Small intestine (tissue), 7 donors: Measurements from ENCODE around the gene RUVBL2. TPM values are rescaled to one million over a fixed set of nuclear protein-coding genes. Genes with fewer than 3 reads are reported as not detected.

Experiments used
- DNase-seq, 2 donors: peaks; one replicate each; pipeline versions ENCODE4 v3.0.0 to v3.0.0-alpha.2; 2013
- FAIRE-seq: peaks from 2 replicates; lab custom pipeline; 2012; peaks lifted over from hg19 to GRCh38; lab: Jason Lieb, UNC
- H3K27ac ChIP-seq, 3 donors: one replicate each; pipeline ENCODE4 v1.5.1; 2013; ENCODE audit warnings: low read length in 2 of 3, mild to moderate bottlenecking in 2 of 3, control low read depth in 1 of 3, inconsistent platforms in 1 of 3, low read depth in 1 of 3, moderate library complexity in 1 of 3
- H3K27me3 ChIP-seq, 3 donors: one replicate each; pipeline ENCODE4 v1.6.1; 2013; ENCODE audit warnings: low read length in 3 of 3, inconsistent platforms in 1 of 3; ENCODE audit not compliant: control insufficient read depth in 3 of 3, insufficient read depth in 3 of 3
- H3K36me3 ChIP-seq, 3 donors: one replicate each; pipeline ENCODE4 v1.6.1; 2013; ENCODE audit warnings: low read length in 3 of 3, inconsistent platforms in 1 of 3, low read depth in 1 of 3, mild to moderate bottlenecking in 1 of 3, moderate library complexity in 1 of 3; ENCODE audit not compliant: control insufficient read depth in 3 of 3, insufficient read depth in 2 of 3
- H3K4me1 ChIP-seq, 3 donors: one replicate each; pipeline ENCODE4 v1.6.1; 2013; ENCODE audit warnings: low read length in 2 of 3, inconsistent platforms in 1 of 3, low read depth in 1 of 3, mild to moderate bottlenecking in 1 of 3, moderate library complexity in 1 of 3; ENCODE audit not compliant: control insufficient read depth in 3 of 3, insufficient read depth in 2 of 3
- H3K4me3 ChIP-seq, 3 donors: one replicate each; pipeline ENCODE4 v1.5.1; 2013; ENCODE audit warnings: low read length in 3 of 3, control low read depth in 1 of 3, inconsistent platforms in 1 of 3, low read depth in 1 of 3, mild to moderate bottlenecking in 1 of 3, moderate library complexity in 1 of 3
- H3K9me3 ChIP-seq, 2 donors: one replicate each; pipeline ENCODE4 v1.6.1; 2013; ENCODE audit warnings: low read depth in 1 of 2, low read length in 1 of 2; ENCODE audit not compliant: control insufficient read depth in 2 of 2, insufficient read depth in 1 of 2
- WGBS, 3 donors: extraction: QIAGEN DNeasy Blood & Tissue Kit; methylation state at CpG; one replicate each; pipeline ENCODE4 v1.1.7; 2013; 5-methylcytosine and 5-hydroxymethylcytosine counted together
- polyA plus RNA-seq, 4 donors: library from polyadenylated mRNA; stranded (reverse) in 3 of 4; unstranded in 1 of 4; fragments of 200-250 nt in 3 of 4; fragments of 120-200 nt in 1 of 4; gene quantifications; one replicate each; pipeline versions ENCODE4 v1.2.1 to v1.2.3, GENCODE V29; 2013
- donor health status: healthy with polysubstance abuse.
- donor health status: control.
- donor health status: control.
- donor health status: Bipolar disorder and iron deficiency.
- donor health status: healthy.

Gene RUVBL2
- polyA plus RNA-seq, 4 donors, result 45.4 to 108 (median 57.3) TPM

DNA sequence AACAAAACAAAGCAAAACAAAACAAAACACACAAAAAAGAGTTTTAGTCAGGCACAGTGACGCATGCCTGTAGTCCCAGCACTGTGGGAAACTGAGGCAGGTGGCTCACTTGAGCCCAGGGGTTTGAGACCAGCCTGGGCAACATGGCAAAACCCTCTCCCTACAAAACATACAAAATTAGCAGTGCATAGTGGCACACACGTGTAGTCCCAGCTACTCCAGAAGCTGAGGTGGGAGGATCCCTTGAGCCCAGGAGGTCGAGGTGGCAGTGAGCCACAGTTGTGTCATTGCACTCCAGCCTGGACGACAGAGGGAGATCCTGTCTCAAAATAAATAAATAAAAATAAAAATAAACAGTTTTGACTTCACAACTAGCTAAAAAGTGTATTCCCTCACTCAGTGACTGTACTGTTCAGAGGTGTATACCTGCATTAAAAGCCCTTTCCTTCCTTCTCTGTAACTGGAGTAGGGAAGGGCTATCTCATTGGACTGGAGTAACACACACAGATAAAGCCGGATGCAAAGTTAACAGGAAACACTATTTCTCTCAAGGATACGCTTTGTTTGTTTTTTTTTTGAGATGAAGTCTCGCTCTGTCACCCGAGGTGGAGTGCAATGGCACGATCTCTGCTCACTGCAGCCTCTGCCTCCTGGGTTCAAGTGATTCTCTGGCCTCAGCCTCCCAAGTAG, 42.7 kb upstream of the RUVBL2 start:
- 36 to 39% (median 37%) methylated on average over 9 of the region's 9 CpGs for WGBS, 3 donors
- DNase-seq (peak in 1 of 2 donors; percentile 53), FAIRE-seq (no peak)
- H3K27me3 ChIP-seq, result no peaks in the 10 kb centered on the region
- no peak overlapping the region for H3K4me3 ChIP-seq
- peaks cover 0 to 20% (median 3%) of the 10 kb centered on the region in 3 donors for H3K4me1 ChIP-seq
- H3K27ac ChIP-seq, result peak overlapping the region in 1 of 3 donors; percentile 47
- H3K9me3 ChIP-seq, result peaks cover 0 to 17% of the 10 kb centered on the region in 2 donors
- H3K36me3 ChIP-seq, result peaks cover 0 to 8% (median 2%) of the 10 kb centered on the region in 3 donors

- no peak for DNase-seq
- H3K4me3 ChIP-seq, result no peak overlapping the region
- 77 to 86% (median 83%) methylated on average over 4 of the region's 4 CpGs for WGBS, 3 donors
- H3K27ac ChIP-seq, result no peak overlapping the region
- H3K4me1 ChIP-seq, result peaks cover 0 to 22% (median 7%) of the 10 kb centered on the region in 3 donors
- peaks cover 0 to 24% (median 2%) of the 10 kb centered on the region in 3 donors for H3K36me3 ChIP-seq
- no peaks in the 10 kb centered on the region for H3K27me3 ChIP-seq
- peaks cover 0 to 2% of the 10 kb centered on the region in 2 donors for H3K9me3 ChIP-seq
- no peak for FAIRE-seq
These were observed 40.5 kb upstream of the RUVBL2 start for GRCh38 chr19:48953141-48953540.

DNA sequence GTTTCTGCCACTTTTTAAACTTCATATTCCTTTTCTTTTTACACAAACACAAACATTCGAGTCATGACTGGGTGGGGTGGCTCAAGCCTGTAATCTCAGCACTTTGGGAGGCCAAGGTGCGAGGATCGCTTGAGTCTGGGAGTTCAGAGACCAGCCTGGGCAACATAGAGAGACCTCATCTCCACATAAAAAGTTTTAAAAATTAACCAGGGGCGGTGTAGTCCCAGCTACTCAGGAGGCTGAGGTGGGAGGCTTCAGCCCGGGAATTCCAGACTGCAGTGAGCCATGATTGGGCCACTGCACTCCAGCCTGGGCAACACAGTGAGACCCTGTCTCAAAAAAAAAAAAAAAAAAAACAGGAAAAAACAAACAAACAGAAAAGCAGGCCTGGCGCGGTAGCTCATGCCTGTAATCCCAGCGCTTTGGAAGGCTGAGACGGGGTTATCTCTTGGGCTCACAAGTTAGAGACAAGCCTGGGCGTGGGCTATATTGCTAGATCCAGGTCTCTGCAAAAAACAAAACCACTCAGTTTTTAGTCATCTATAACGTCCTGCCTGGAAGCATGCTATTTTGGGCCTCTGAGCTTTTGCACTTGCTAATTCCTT, 39.6 kb upstream of the RUVBL2 start:
- Histone ChIP-seq H3K9me3 (no peaks in the 10 kb centered on the region), H3K27ac (peak overlapping the region; percentile 37 to 69 (median 56)), H3K4me3 (peak overlapping the region in 2 of 3 donors; percentile 73 to 100), H3K4me1 (peaks cover 0 to 22% (median 7%) of the 10 kb centered on the region in 3 donors), H3K27me3 (no peaks in the 10 kb centered on the region), H3K36me3 (peaks cover 0 to 31% (median 2%) of the 10 kb centered on the region in 3 donors)
- 16 to 42% (median 37%) methylated on average over 11 of the region's 11 CpGs for WGBS, 3 donors
- DNase-seq (peak; percentile 51 to 64), FAIRE-seq (no peak)

DNA sequence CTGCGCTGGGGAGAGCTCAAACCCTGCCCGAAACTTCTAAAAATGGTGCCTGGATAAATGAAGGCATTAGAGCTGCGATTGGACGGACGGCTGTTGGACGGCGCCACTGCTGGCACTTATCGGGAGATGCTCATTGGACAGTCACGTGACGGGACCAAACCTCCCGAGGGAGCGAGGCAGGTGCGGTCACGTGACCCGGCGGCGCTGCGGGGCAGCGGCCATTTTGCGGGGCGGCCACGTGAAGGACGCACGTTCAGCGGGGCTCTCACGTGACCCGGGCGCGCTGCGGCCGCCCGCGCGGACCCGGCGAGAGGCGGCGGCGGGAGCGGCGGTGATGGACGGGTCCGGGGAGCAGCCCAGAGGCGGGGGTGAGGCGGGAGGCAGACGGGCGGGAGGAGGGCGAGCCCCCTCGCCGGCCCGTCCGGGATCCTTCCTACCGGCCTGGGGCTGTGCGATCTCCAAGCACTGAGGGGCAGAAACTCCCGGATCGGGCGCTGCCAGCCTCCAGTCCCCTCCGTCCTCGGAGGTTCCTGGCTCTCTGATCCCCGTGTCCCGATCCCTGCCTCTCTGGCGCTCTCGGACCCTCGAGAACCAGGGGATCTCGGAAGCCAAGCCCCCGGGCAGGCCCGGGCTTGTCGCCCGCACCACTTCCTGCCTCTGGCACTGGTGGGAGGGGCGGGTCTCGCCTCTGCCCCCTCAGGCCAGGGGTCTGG, 38.9 kb upstream of the RUVBL2 start, which contains the start of gene BAX:
BAX (plus strand) TSS at position 281 of the 713 bp plus-strand sequence; CDS start at position 335, 54 bp downstream.
- Histone ChIP-seq H3K27ac (peak within 1 kb of the TSS; percentile 56 to 86 (median 82)), H3K36me3 (peaks cover 0 to 33% (median 2%) of the 10 kb centered on the region in 3 donors), H3K4me3 (peak within 1 kb of the TSS; percentile 73 to 100 (median 73)), H3K4me1 (peaks cover 0 to 23% (median 7%) of the 10 kb centered on the region in 3 donors), H3K27me3 (no peaks in the 10 kb centered on the region), H3K9me3 (no peaks in the 10 kb centered on the region)
- peak; percentile 98 to 99 for DNase-seq
- WGBS, 3 donors, result 0% methylated on average over 40 to 71 of the region's 71 CpGs
- FAIRE-seq, result no peak

DNA sequence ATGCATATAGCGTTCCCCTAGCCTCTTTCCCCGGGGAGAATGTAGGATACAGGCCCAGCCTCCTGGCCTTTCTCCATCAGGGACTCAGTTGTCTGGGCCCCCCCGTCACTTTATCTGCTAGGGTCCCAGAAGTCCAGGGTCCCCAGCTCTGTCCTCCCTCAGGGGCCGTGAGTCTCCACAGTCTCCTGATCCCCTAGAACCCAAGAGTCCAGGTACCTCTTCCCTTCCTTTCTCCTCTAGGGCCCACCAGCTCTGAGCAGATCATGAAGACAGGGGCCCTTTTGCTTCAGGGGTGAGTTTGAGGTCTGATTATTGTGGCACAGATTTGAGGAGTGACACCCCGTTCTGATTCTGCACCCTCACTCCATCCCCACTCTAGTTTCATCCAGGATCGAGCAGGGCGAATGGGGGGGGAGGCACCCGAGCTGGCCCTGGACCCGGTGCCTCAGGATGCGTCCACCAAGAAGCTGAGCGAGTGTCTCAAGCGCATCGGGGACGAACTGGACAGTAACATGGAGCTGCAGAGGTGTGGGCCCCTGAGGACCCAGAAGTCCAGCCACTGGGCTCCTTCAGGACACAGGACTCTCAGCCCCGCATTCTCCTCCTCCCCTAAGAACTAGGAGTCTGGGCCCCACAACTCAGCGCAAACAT, 38.3 kb upstream of the RUVBL2 start:
- 34 to 54% (median 44%) methylated on average over 15 to 16 of the region's 16 CpGs for WGBS, 3 donors
- H3K9me3 ChIP-seq, result no peaks in the 10 kb centered on the region
- H3K4me1 ChIP-seq, result peaks cover 2 to 29% (median 7%) of the 10 kb centered on the region in 3 donors
- H3K4me3 ChIP-seq, result peak overlapping the region; percentile 73 to 100 (median 73)
- peaks cover 0 to 36% (median 2%) of the 10 kb centered on the region in 3 donors for H3K36me3 ChIP-seq
- FAIRE-seq (no peak), DNase-seq (no peak)
- peak overlapping the region; percentile 35 to 86 (median 82) for H3K27ac ChIP-seq
- no peaks in the 10 kb centered on the region for H3K27me3 ChIP-seq

GRCh38 chr19:48958006-48958405, 35.7 kb upstream of the RUVBL2 start:
- Histone ChIP-seq H3K4me1 (peaks cover 2 to 49% (median 9%) of the 10 kb centered on the region in 3 donors), H3K27ac (no peak overlapping the region), H3K36me3 (peaks cover 0 to 53% (median 2%) of the 10 kb centered on the region in 3 donors), H3K4me3 (no peak overlapping the region), H3K27me3 (no peaks in the 10 kb centered on the region), H3K9me3 (no peaks in the 10 kb centered on the region)
- WGBS, 3 donors, result 97 to 98% (median 97%) methylated on average over 8 of the region's 8 CpGs
- FAIRE-seq, result no peak
- DNase-seq, result no peak

DNA sequence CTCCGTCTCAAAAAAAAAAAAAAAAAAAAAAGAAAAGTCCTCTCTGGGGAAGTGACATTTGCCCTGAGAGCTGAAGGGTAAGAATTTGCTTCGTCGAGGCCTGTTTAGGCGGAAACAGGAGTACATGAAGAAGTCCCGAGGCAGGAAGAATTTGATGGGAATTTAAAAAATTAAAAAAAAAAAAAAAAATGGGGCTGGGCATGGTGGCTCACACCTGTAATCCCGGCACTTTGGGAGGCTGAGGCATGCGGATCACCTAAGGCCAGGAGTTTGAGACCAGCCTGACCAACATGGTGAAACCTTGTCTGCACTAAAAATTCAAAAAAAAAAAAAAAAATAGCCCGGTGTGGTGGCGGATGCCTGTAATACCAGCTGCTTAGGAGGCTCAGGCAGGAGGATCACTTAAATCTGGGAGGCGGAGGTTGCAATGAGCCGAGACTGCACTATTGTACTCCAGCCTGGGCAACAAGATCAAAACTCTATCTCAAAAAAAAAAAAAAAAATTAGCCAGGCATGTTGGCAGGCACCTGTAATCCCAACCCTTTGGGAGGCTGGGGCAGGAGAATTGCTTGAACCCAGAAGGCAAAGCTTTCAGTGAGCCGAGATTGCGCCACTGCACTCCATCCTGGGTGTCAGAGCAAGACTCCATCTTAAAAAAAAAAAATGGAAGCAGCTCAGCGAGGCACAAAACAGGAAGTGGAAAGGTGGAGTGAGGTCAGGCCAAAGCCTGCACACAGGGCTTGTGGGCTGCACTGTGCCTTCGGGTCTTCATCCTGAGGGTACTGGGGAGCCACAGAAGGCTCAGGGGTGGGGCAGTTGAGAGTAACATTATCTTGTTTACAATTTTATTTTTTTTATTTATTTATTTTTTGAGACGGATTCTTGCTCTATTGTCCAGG, 34.1 kb upstream of the RUVBL2 start:
- Histone ChIP-seq H3K27me3 (no peaks in the 10 kb centered on the region), H3K9me3 (no peaks in the 10 kb centered on the region), H3K36me3 (peaks cover 0 to 53% (median 2%) of the 10 kb centered on the region in 3 donors), H3K4me1 (peaks cover 2 to 54% (median 19%) of the 10 kb centered on the region in 3 donors), H3K27ac (peak overlapping the region in 2 of 3 donors; percentile 45 to 60), H3K4me3 (no peak overlapping the region)
- FAIRE-seq (no peak), DNase-seq (no peak)
- 72 to 78% (median 72%) methylated on average over 15 to 16 of the region's 16 CpGs for WGBS, 3 donors
